BJ (cell line): ENCODE results near the gene ATXN10. TPM values are rescaled to one million over a fixed set of nuclear protein-coding genes. Genes with fewer than 3 reads are reported as not detected.

ENCODE experiments used
- CTCF ChIA-PET: fragments of 350-600 bp; formaldehyde crosslinking; extraction: SDS; loops from one replicate; lab custom pipeline; 2021; ENCODE audit warnings: antibody characterized with exemption, inconsistent platforms; lab: Yijun Ruan, JAX
- POLR2A ChIA-PET: fragments of 300-600 bp; sonication (Branson Sonifier 250); formaldehyde crosslinking; extraction: SDS; loops from one replicate; lab custom pipeline; 2021; ENCODE audit warnings: antibody characterized with exemption; lab: Charles Lee
- DNase-seq: peaks from one replicate; pipeline ENCODE4 v3.0.0-alpha.2; 2011; ENCODE audit warnings: low read depth
- H3K27me3 ChIP-seq: 2 replicates; pipeline ENCODE4 v1.6.0; 2011; ENCODE audit warnings: low read length; ENCODE audit not compliant: control insufficient read depth, insufficient read depth
- H3K36me3 ChIP-seq: 2 replicates; pipeline ENCODE4 v1.5.1; 2011; ENCODE audit warnings: low read length; ENCODE audit not compliant: control insufficient read depth, insufficient read depth
- H3K4me3 ChIP-seq: 2 replicates; pipeline ENCODE4 v1.5.1; 2011; ENCODE audit warnings: low read depth, mild to moderate bottlenecking, control low read depth, low read length
- CTCF ChIP-seq: IDR thresholded peaks from 2 replicates; pipeline ENCODE4 v1.5.1; 2011; ENCODE audit warnings: low read depth, mild to moderate bottlenecking, control low read depth, inconsistent platforms, low read length, moderate library complexity; ENCODE audit not compliant: insufficient read depth
- polyA plus RNA-seq: library from polyadenylated mRNA; depleted of rRNA; stranded (reverse); fragments of >200 nt; gene quantifications from 2 replicates; pipeline ENCODE4 v1.2.3, GENCODE V29; 2011

The ATXN10 gene
- polyA plus RNA-seq, 1 experiment = 328 TPM

GRCh38 chr22:45843986-45844385 lies 172.4 kb downstream of the ATXN10 start:
- no peak for DNase-seq
- CTCF ChIA-PET = interaction anchor here (1.0 to 1.9 kb wide), 3 partner anchors 16 to 199 kb away, joined by 3 to 16 read pairs (median 3); no protein-coding TSS in a partner anchor
- Histone ChIP-seq H3K36me3 (peaks cover 13% of the 10 kb centered on the region), H3K27me3 (no peaks in the 10 kb centered on the region), H3K4me3 (no peak overlapping the region)
- POLR2A ChIA-PET = no interaction called here
- TF ChIP-seq CTCF = no peak

- CTCF ChIA-PET = interaction anchor here (0.8 to 1.9 kb wide), 4 partner anchors 13 to 19 kb away, joined by 3 to 16 read pairs (median 4); no protein-coding TSS in a partner anchor
- peaks cover 12% of the 10 kb centered on the region for H3K36me3 ChIP-seq
- H3K4me3 ChIP-seq = no peak overlapping the region
- no peak for TF ChIP-seq CTCF
- H3K27me3 ChIP-seq = no peaks in the 10 kb centered on the region
- POLR2A ChIA-PET = no interaction called here
- DNase-seq = no peak
These were observed 173.4 kb downstream of the ATXN10 start for GRCh38 chr22:45845076-45845487.

GRCh38 chr22:45846952-45847351 lies 175.3 kb downstream of the ATXN10 start:
- no peak for TF ChIP-seq CTCF
- POLR2A ChIA-PET = no interaction called here
- DNase-seq = no peak
- peaks cover 15% of the 10 kb centered on the region for H3K36me3 ChIP-seq
- H3K4me3 ChIP-seq = no peak overlapping the region
- CTCF ChIA-PET = interaction anchor here (1.4 kb wide), 1 partner anchor 202 kb away, joined by 4 read pairs; no protein-coding TSS in a partner anchor
- no peaks in the 10 kb centered on the region for H3K27me3 ChIP-seq

GRCh38 chr22:45848904-45849303 lies 177.3 kb downstream of the ATXN10 start:
- H3K4me3 ChIP-seq = no peak overlapping the region
- CTCF ChIA-PET = interaction anchor here (1.4 kb wide), 1 partner anchor 15 kb away, joined by 4 read pairs; no protein-coding TSS in a partner anchor
- peaks cover 12% of the 10 kb centered on the region for H3K36me3 ChIP-seq

GRCh38 chr22:45852826-45853225 lies 181.2 kb downstream of the ATXN10 start:
- ChIA-PET POLR2A (no interaction called here), CTCF (interaction anchor here (3.4 kb wide), 1 partner anchor 10 kb away, joined by 24 read pairs; no protein-coding TSS in a partner anchor)
- no peak for DNase-seq
- H3K27me3 ChIP-seq = no peaks in the 10 kb centered on the region
- no peak overlapping the region for H3K4me3 ChIP-seq
- TF ChIP-seq CTCF = no peak
- peaks cover 13% of the 10 kb centered on the region for H3K36me3 ChIP-seq

More at GRCh38 chr22:45848904-45849303, 177.3 kb downstream of the ATXN10 start:
- DNase-seq = no peak
- H3K27me3 ChIP-seq = no peaks in the 10 kb centered on the region
- POLR2A ChIA-PET = no interaction called here
- TF ChIP-seq CTCF = no peak
